GM20000 (cell line): ENCODE measurements around the gene TMCO2.

ENCODE experiments used
- DNase-seq: peaks from one replicate; pipeline ENCODE4 v3.0.0; 2012; ENCODE audit warnings: low spot score
- TF ChIP-seq, protein P1 (sequence below): IDR thresholded peaks from 2 replicates; pipeline ENCODE4 v1.5.1; 2012; ENCODE audit warnings: mild to moderate bottlenecking, control low read depth; ENCODE audit errors: extremely low read depth, missing control alignments

The TMCO2 gene

DNA sequence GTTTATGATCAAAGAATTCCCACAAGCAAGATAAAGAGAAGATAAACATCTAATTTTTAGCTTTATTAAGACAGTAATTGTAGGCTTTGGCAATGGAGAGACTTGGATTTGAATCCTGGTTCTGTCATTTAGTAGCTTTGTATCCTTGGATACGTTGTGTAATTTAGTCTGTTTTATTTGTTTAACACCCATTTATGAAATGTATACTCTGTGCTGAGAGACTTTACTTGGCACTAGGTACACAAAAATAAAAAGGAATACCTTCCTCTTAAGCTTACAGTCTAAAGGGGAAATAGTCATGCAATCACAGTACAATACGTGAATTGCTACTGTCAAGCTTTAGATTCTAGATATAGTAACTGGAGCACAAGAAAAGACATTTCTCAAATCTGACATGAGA is 34.1 kb downstream of the TMCO2 start:
- TF ChIP-seq, protein P1, sequence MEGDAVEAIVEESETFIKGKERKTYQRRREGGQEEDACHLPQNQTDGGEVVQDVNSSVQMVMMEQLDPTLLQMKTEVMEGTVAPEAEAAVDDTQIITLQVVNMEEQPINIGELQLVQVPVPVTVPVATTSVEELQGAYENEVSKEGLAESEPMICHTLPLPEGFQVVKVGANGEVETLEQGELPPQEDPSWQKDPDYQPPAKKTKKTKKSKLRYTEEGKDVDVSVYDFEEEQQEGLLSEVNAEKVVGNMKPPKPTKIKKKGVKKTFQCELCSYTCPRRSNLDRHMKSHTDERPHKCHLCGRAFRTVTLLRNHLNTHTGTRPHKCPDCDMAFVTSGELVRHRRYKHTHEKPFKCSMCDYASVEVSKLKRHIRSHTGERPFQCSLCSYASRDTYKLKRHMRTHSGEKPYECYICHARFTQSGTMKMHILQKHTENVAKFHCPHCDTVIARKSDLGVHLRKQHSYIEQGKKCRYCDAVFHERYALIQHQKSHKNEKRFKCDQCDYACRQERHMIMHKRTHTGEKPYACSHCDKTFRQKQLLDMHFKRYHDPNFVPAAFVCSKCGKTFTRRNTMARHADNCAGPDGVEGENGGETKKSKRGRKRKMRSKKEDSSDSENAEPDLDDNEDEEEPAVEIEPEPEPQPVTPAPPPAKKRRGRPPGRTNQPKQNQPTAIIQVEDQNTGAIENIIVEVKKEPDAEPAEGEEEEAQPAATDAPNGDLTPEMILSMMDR: no peak
- DNase-seq: no peak

GRCh38 chr1:40291293-40291692 is 43.6 kb downstream of the TMCO2 start:
- TF ChIP-seq, protein P1: no peak

DNA sequence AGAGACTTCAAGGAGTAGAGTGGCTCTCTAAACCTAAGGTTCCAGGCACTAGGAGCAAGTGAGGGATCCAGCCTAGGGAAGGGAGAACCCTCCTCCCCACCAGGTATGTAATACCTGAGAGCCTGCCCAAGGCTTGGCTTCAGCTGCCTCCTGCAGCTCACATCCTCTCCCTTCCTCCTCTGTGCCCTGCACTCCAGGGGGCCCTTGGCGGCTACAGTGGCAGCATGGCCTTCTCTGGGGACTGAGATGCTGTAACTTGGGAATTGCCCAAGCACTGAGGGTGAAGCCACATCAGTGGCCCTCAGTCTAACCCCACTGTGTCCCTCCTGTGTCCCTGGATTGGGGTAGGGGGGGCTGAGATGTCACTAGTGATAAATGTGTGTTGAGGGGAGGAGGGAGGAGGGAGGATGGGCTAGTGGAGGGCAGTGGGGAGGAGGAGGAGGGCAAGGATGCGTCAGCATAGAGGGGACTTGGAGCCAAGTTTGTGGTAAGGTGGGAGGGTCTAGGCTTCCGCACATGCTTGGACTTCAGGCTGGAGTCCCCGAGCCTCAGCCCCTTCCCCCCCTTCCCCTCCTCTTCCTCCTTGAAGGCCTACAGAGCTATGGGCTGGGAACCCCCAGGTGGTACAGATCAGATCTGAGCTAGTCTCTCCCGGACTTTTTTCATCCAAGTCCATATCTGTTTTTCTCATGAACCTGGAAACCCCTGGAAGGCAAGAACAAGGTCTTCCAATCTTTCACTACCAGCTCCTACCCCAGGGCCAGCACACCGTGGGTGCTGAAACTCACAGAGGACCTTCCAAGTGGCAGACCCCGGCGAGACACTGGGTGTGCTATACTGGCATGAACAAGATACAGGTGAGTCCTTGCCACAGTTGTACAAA is 51.9 kb downstream of the TMCO2 start:
- TF ChIP-seq, protein P1: no peak
- peak; percentile 8 for DNase-seq

More at GRCh38 chr1:40291293-40291692, 43.6 kb downstream of the TMCO2 start:
- DNase-seq: no peak

DNA sequence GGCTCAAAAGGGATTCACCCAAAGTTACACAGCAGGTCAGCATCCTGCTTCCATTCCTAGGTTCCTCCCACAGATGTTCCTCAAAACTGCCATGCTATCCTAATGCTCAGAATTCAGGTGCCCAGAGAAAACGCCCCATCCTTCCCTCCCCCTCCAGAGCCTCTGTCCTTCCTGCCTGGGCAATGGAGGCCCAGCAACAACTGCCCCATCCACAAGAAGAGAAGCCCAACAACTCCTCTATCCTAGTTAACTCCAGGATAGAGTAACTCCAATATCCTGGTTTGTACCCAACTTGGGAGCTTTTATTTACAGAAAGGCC is 52.5 kb downstream of the TMCO2 start:
- TF ChIP-seq, protein P1: no peak
- peak; percentile 6 for DNase-seq

GRCh38 chr1:40300651-40301050 is 52.9 kb downstream of the TMCO2 start:
- peak; percentile 7 for DNase-seq
- TF ChIP-seq, protein P1: no peak

- no peak for DNase-seq
- TF ChIP-seq, protein P1: no peak
Observed at GRCh38 chr1:40301066-40301465, 53.3 kb downstream of the TMCO2 start.
